Left lung (tissue), 10 donors: ENCODE data around the gene TPO. TPM values are rescaled to one million over a fixed set of nuclear protein-coding genes. Genes with fewer than 3 reads are reported as not detected.

Experiments used
- ATAC-seq: fragments of 200-7000 bp; cut with Tn5 transposase; one replicate; pipeline ENCODE4 v1.9.1; 2020; ENCODE audit warnings: moderate library complexity
- DNase-seq, 4 donors: peaks; one replicate each; pipeline ENCODE4 v3.0.0-alpha.2; 2013 to 2020
- H3K27ac ChIP-seq, 2 donors: fragments of 200-600 bp; sonication (generic) in 1 of 2; one replicate each; pipeline versions ENCODE4 v1.5.0 to v1.8.0; 2020 to 2021
- H3K27me3 ChIP-seq, 2 donors: fragments of 200-600 bp; sonication (generic) in 1 of 2; one replicate each; pipeline versions ENCODE4 v1.5.0 to v1.8.0; 2020 to 2021
- H3K36me3 ChIP-seq, 2 donors: fragments of 200-600 bp; sonication (generic) in 1 of 2; one replicate each; pipeline versions ENCODE4 v1.5.0 to v1.8.0; 2020 to 2021
- H3K4me1 ChIP-seq, 2 donors: fragments of 200-600 bp; one replicate each; pipeline ENCODE4 v1.8.0; 2021
- H3K4me3 ChIP-seq, 2 donors: fragments of 200-600 bp; sonication (generic) in 1 of 2; one replicate each; pipeline versions ENCODE4 v1.5.0 to v1.8.0; 2020 to 2021; ENCODE audit warnings: mild to moderate bottlenecking in 1 of 2
- H3K9me3 ChIP-seq, 2 donors: fragments of 200-600 bp; sonication (generic) in 1 of 2; one replicate each; pipeline versions ENCODE4 v1.5.0 to v1.8.0; 2020 to 2021
- CTCF ChIP-seq, 2 donors: fragments of 200-600 bp; sonication (generic) in 1 of 2; IDR thresholded peaks; one replicate each; pipeline versions ENCODE4 v1.5.0 to v1.8.0; 2021; ENCODE audit warnings: antibody characterized with exemption in 2 of 2
- intact Hi-C, 2 donors: fragments of 100-400 bp; cut with DNase I; formaldehyde crosslinking; loops; one replicate each; pipeline versions ENCODE4 v1.11.2 to v1.14.2; 2022
- polyA plus RNA-seq, 6 donors: library from polyadenylated mRNA; unstranded; fragments of 120-200 nt; gene quantifications; one replicate each; pipeline ENCODE4 v1.2.1, GENCODE V29; 2013; ENCODE audit not compliant: insufficient read length in 6 of 6
- total RNA-seq, 2 donors: library from RNA; stranded (reverse); fragmentation: NEBNext Ultra II Directional; extraction: Animal tissue kit (Norgen Biotek cat#: 25700); gene quantifications; one replicate each; pipeline ENCODE4 v1.2.1, GENCODE V29; 2021
- donor health status: DM: no; HTN: yes; CAD: no.
- donor health status: DM: no; HTN: no; CAD: no.

The TPO gene
- total and polyA plus RNA-seq, 8 donors: 0.08 to 0.45 (median 0.21) TPM; not detected in 1

- H3K4me3 ChIP-seq: no peak overlapping the region
- H3K4me1 ChIP-seq: peaks cover 9 to 15% of the 10 kb centered on the region in 2 donors
- TF ChIP-seq CTCF (IDR thresholded peaks at IDR 0.05): no peak
- no peaks in the 10 kb centered on the region for H3K36me3 ChIP-seq
- no peaks in the 10 kb centered on the region for H3K9me3 ChIP-seq
- H3K27ac ChIP-seq: no peak overlapping the region
- peaks cover 0 to 16% of the 10 kb centered on the region in 2 donors for H3K27me3 ChIP-seq
- peak in 1 of 4 donors; percentile 73 for DNase-seq
- peak; percentile 77 for ATAC-seq
- intact Hi-C loops: no loop called here
These were observed 173.9 kb downstream of the TPO start for GRCh38 chr2:1586923-1587840.

GRCh38 chr2:1588051-1588977 is 175.1 kb downstream of the TPO start:
- H3K4me3 ChIP-seq: no peak overlapping the region
- no peaks in the 10 kb centered on the region for H3K36me3 ChIP-seq
- peaks cover 9 to 19% of the 10 kb centered on the region in 2 donors for H3K4me1 ChIP-seq
- TF ChIP-seq CTCF (IDR thresholded peaks at IDR 0.05): no peak
- DNase-seq (peak in 1 of 4 donors; percentile 64), ATAC-seq (no peak)
- intact Hi-C loops: no loop called here
- no peaks in the 10 kb centered on the region for H3K9me3 ChIP-seq
- H3K27me3 ChIP-seq: peaks cover 0 to 17% of the 10 kb centered on the region in 2 donors
- H3K27ac ChIP-seq: no peak overlapping the region

- no peak for TF ChIP-seq CTCF (IDR thresholded peaks at IDR 0.05)
- ATAC-seq (no peak), DNase-seq (peak in 1 of 4 donors; percentile 66)
- Histone ChIP-seq H3K4me3 (no peak overlapping the region), H3K4me1 (peaks cover 9 to 19% of the 10 kb centered on the region in 2 donors), H3K36me3 (no peaks in the 10 kb centered on the region), H3K27ac (no peak overlapping the region), H3K9me3 (no peaks in the 10 kb centered on the region), H3K27me3 (peaks cover 0 to 17% of the 10 kb centered on the region in 2 donors)
- intact Hi-C loops: no loop called here
These were observed 175.8 kb downstream of the TPO start for GRCh38 chr2:1588978-1589621.

- TF ChIP-seq CTCF (IDR thresholded peaks at IDR 0.05): no peak
- Histone ChIP-seq H3K4me3 (no peak overlapping the region), H3K9me3 (no peaks in the 10 kb centered on the region), H3K36me3 (no peaks in the 10 kb centered on the region), H3K4me1 (peaks cover 9 to 19% of the 10 kb centered on the region in 2 donors), H3K27me3 (peaks cover 0 to 17% of the 10 kb centered on the region in 2 donors), H3K27ac (peak overlapping the region in 1 of 2 donors; percentile 55)
- DNase-seq (peak in 2 of 4 donors; percentile 31 to 43), ATAC-seq (no peak)
- intact Hi-C loops: loop anchor here in 1 of 2 donors (5.0 kb wide), 1 partner anchor 156 kb away; no protein-coding TSS in a partner anchor
These were observed 177.6 kb downstream of the TPO start for GRCh38 chr2:1590596-1591460.
